22Rv1 (cell line): Measurements from ENCODE around the gene VTI1A.

Experiments used
- ZFX ChIP-seq: fragments of 450-650 bp; IDR thresholded peaks from 2 replicates; pipeline ENCODE4 v1.6.1; 2017; ENCODE audit warnings: antibody characterized with exemption, borderline replicate concordance
- TF ChIP-seq, protein P1 (sequence below): fragments of 450-650 bp; IDR thresholded peaks from 2 replicates; pipeline ENCODE4 v1.5.1; 2017; ENCODE audit warnings: mild to moderate bottlenecking

DNA sequence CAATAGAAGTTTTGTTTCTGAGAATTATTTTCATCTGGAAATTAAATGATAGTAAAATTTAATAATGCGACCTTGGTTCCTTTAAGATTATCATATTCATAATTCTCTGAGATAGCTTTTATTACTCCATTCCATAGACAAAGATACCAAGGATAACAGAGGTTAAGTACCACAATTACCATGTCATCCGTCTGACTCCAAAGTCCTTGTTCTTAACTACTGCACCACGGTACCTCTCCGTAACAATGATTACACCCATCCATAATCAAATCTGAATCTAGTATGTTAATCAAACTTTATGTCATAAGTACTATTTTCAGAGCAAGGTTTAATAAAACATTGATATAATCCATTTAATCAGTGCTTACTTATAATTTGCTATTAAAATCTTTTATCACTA is 8.7 kb upstream of the VTI1A start:
- TF ChIP-seq, protein P1, sequence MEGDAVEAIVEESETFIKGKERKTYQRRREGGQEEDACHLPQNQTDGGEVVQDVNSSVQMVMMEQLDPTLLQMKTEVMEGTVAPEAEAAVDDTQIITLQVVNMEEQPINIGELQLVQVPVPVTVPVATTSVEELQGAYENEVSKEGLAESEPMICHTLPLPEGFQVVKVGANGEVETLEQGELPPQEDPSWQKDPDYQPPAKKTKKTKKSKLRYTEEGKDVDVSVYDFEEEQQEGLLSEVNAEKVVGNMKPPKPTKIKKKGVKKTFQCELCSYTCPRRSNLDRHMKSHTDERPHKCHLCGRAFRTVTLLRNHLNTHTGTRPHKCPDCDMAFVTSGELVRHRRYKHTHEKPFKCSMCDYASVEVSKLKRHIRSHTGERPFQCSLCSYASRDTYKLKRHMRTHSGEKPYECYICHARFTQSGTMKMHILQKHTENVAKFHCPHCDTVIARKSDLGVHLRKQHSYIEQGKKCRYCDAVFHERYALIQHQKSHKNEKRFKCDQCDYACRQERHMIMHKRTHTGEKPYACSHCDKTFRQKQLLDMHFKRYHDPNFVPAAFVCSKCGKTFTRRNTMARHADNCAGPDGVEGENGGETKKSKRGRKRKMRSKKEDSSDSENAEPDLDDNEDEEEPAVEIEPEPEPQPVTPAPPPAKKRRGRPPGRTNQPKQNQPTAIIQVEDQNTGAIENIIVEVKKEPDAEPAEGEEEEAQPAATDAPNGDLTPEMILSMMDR, result no peak
- no peak for TF ChIP-seq ZFX
